NCI-H1417 treated with DMSO at 0.1 percent for 48 hours (cell line): ENCODE results near the gene ASIC3.

Source experiments
- DNase-seq: peaks from one replicate; lab custom pipeline; 2025; lab: John Stamatoyannopoulos, UW

The ASIC3 gene

DNA sequence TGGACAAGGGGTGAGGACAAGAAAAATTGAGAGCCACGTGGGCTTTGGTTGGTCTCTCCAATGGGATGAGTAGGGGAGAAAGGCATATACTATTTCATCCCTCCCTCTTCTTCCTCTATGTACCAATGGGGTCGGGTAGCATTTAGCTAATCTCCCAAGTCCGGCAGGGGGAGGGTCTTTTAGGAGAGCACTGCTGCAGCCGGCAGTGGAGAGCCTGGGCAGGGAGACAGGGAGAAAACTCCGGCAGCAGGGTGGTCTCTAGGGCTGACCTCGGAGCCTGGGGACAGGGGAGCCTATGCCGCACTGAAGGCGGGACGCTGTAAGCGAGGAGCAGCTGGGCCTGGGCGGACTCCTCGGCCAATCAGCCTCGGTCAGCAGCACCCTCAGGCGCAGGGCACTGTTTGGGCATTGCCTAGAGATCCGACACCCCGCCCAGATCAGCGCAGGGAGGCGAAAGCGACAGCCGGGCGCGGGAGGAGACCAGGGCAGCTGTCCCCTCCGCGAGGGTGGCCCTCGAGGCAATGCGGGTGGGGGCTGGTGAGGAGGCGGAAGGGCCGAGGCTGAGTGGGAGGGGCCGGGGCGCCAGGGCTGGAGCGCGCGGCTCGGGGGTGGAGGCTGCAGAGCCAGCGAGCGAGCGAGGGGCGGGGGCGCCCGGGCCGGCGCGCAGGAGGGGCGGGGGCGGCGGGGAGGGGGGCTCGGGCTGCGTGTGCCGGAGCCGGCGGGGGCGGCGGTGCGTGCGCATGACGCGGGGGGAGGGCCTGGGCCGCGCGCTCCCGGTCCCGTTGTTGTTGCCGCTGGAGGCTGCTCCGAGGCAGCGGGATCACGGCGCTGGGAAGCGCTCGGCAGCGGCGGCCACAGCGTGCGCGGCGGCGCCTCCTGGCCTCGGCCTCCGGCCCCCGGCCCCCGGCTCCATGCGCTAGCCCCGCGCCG is 37.6 kb downstream of the ASIC3 start, which contains the start of gene AGAP3:
Gene AGAP3 (plus strand): TSS at position 785 of the 930 bp plus-strand sequence. CDS start 267 bp downstream, outside the sequence.
- DNase-seq = peak; percentile 63

DNA sequence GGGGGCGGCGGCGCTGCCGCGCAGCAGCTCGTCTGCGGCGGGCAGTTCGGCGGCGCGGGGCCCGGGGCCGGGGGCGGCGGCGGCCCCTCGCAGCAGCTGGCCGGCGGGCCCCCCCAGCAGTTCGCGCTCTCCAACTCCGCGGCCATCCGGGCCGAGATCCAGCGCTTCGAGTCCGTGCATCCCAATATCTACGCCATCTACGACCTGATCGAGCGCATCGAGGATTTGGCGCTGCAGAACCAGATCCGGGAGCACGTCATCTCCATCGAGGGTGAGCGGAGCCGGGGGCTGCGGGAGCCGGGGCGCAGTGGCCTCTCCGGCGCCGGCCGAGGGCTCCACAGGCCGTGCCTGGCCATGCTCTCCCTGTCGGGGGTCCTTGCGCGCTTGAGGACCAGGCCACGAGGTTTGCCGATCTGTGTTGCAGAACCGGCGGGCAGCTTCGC is 38.5 kb downstream of the ASIC3 start:
- DNase-seq = no peak

DNA sequence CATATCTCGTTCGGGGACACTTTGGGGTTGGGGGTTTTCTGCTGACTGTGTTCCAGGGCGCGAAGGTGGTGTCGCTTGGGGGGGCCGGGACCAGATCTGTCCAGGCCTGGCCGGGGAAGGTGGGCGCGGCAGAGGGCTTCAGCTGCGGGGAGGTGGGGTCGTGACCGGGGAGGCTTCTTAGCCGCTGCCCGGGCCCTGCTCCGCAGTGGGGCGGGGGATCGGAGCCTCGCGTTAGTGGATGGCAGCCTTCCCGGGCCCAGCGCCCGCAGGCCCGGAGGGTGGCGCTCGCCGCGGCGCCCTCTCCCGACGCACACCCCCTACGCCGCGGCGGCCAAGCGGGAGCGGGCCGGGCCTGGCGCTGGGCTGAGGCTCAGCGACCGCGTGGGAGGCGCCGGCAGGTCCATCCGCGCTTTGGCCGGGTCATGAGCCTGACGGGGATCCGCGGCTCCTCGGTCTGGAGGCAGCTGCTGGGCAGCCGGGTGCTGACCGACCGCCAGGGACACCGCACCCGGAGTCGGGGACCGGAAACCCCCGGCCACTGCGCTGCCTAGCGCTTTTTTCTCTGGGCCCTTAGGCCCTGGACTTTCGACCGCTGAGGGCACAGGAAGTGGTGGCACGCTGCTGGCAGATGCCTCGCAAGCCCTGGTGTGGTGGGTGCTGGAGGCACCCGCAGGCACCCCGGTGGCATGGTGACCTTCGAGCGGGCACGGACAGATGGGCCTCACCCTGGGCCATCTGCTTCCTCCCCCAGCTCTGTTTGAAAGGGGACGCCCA is 39.1 kb downstream of the ASIC3 start:
- no peak for DNase-seq

DNA sequence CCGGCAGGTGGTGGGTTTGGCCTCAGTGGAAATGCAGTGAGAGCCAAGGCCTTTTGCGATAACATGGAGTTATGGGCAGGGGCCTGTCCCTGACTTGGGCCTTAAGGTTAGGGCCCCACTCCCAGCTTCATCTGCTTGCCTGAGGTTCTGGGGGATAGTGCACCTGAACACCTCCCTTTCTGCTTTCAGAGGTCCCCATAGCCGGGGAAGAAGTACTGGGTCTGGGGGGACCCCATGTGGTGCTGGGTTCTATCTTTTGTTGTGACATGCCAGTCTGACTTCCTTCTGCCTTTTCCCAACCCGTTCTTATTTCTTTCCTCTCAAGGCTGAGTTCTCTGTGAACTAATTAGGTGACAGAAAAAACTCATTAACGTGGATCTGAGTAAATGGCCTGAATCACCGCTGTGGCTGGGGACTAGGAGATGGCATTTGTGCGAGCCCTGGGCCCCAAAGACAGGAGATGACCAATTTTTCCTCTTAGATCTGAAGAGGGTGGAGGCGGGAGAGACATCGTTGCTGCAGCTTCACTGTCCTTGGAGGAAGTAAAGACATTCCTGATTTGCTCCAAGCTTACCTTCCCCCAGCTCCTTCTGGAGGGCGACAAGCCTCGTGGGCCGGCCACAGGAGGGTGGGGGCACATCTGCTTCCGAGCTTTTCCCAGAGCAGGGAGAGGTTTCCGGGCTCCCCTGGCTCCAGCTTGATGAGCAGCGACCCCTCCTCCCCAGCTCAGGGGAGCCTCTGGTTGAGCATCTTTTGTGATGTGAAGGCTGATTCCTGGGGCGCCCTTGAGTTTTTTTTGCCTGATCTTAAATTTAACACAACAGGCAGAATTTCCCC is 39.9 kb downstream of the ASIC3 start:
- no peak for DNase-seq

DNA sequence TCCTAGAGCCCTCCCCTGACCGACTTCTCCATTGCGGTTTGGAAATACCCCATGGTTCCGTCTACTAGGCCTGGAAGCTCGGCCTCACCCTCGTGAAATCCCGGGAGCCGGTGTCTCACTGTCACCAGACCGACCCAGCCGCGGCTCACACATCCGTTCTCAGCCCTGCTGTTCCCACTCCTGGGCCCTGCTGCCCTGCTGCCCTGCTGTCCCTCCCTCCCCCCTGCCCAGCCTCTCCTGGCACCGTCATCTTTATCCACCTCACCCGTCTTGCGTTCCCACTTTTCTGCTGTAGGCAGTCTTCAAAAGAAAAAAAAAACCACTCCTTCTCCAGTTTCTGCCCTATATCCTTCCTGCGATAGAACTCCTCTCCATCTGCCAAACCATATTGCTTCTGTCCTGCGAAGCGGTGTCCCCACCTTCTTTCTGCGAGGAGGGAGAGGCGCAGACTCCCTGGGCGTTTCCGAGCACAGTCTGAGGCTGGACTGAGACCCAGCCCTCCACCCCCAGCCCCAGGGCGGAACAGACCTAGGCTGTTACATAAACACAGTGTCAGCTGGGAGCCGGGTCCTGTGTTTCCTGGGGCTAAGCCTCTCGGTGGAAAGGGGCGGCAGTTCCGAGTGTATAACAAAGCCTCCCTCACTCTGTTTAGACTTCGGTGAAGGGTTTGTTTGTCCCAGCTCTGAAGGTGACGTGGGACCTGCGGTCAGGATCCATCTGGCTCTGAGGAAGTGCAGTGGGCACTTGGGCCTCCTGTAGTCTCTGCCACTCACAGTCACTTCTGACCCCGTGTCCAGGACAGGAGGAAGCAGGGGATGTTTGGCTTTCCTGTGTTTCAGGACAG is 40.7 kb downstream of the ASIC3 start:
- DNase-seq = no peak

DNA sequence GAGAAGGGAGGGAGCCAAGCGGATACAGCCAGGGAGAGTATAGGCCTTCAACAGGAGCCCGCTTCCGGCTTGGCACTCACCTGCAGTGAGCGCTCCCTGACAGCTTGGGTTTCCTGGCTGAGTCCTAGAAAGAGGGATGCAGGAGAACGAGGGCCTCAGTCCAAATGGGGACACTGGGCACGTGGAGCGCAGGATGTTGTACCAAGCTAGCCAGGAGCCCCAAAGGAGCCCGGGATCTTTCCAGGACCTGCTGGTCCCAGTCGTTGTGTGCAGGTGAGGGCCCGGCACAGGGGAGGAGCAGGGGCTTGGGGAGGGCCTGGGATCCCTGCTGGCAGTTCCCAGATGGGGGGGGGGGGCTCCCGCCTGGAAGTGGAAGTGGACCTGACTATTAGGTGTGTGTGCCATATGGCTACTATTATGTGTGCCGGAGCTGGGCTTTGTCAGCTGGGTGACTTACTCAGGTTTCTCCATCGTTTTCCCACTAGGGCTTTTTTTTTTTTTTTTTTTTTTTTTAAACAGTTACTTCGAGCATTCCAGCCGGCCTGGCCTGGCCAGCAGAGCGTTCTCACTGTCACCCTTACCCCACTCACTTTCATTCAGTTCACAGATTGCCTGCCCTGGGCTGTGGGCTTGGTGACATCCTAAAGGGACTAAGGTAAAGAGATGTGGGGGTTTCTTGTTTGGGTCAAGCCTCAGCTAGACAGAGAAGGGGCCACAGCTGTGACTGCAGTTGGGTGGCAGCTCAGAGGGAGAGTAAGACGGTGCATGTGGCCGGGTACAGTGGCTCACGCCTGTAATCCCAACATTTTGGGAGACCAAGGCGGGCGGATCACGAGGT is 41.8 kb downstream of the ASIC3 start:
- no peak for DNase-seq

DNA sequence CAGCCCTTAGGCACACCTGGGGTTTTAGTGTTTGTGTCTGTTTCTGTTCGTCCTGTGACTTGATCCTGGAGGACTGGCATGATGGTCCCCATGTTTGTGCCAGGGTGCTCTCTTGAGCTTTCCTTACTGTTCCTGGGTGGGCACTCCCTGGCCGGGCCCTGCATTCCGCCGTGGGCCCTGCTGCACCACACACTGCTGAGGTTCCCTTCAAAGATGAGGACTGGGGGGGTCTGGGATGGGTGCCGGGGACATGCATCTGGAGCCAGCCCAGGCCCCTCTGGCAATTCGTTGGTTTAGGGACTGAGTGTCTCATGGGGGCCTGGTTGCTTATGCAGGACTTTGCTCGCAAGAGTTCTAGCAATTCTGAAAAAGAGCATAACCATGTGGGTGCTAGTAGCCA is 42.7 kb downstream of the ASIC3 start:
- DNase-seq = no peak

DNA sequence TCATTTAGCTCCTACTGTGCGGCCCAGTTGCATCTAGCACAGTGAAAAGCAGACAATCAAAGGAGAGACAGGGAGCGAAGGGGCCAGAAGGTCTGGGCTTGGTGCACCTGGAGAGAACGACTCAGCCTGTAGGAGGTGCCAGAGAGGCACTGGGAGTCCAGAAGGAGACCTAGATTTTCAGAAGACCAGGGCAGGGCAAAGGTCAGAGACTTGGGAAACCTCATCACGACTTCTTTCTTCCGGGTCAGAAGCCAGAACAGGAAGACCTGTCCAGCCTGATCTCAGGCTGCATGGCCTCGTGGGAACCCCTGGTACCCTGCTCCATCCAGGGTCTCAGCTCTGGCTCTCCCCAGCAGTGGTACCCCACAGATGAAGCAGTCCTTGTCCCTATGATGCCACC is 43.1 kb downstream of the ASIC3 start:
- no peak for DNase-seq

DNA sequence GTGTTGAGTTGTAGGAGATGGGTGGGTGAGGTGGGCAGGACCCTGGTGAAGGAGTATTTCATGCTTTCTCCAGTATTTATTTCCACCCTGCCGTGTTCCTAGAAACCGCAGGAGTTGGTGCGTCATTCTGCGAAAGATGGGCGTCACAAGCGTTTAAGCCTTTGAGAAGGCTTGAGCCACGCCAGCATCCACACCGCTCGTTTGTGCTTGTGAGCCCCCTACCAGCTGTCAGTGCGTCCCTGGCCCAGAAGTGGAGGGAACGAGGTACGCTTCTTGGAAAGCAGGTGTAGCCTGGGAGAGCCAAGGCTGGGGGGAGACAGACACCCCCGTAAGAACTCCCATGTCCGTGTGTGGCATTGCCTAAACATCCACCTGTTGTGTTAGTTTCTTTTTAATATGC is 43.7 kb downstream of the ASIC3 start:
- DNase-seq = no peak

DNA sequence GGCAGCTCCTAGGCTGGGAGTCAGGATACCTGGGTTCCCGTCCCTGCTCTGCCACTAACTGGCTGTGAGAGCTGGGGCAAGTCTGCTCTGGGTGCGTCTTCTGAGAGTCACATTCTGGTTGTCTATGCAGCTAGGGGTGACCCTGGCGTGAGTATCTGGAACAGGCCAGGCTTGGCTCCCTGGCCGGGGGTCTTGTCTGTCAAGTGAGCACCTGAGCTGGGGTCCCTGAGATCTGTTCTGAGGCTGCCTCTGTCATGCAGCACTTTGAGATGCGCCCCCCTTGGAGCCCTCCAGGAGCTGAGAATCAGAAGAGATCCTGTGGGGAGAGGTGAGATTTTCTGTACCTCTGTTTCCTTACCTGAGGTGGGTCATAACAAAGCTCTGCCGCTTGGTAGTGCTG is 45.4 kb downstream of the ASIC3 start:
- DNase-seq = no peak

DNA sequence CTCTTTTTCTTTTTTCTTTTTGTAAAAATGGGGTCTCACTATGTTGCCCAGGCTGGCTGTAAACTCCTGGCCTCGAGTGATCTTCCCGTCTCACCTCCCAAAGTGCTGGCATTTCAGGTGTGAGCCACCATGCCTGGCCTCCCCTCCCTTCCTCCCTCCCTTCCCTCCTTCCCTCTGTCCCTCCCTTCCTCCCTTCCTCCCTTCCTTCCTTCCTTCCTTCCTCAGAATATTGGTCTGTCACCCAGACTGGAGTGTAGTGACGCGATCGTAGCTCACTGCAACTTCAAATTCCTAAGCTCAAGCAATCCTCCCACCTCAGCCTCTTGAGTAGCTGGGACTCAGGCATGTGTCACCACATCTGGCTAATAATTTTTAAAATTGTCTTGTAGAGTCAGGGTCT is 46.3 kb downstream of the ASIC3 start:
- DNase-seq = no peak

DNA sequence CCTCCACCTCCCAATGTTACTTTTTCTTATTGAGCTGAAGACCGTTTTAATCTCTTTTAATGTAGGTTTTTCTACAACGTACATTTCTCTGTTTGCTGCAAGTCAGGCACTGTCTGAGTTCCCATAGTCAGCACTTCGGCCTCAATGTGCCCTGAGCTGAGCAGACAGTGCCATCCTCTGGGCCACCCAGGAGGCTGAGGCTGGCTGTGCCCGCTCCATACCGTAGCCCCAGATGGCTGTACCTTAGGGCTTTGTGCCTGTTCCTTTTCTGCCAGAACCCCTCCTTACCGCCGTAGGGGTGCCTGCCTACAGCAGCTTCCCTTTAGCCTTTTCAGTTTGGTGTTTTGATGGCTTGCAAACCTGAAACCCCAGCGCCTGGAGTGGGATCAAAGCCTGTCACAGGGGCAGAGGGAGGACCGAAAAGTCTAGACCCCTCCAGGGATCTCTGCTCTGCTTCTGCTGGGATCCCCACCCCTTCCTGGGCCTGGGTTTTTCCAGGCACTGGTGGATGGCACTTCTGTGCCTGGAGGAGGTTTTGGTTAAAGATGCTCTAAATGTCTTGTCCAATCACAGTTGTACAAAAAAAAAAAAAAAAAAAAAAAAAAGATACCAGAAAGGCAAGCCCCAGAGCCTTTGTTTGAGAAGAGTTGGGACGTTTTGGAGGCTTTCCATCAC is 46.9 kb downstream of the ASIC3 start:
- DNase-seq = no peak

DNA sequence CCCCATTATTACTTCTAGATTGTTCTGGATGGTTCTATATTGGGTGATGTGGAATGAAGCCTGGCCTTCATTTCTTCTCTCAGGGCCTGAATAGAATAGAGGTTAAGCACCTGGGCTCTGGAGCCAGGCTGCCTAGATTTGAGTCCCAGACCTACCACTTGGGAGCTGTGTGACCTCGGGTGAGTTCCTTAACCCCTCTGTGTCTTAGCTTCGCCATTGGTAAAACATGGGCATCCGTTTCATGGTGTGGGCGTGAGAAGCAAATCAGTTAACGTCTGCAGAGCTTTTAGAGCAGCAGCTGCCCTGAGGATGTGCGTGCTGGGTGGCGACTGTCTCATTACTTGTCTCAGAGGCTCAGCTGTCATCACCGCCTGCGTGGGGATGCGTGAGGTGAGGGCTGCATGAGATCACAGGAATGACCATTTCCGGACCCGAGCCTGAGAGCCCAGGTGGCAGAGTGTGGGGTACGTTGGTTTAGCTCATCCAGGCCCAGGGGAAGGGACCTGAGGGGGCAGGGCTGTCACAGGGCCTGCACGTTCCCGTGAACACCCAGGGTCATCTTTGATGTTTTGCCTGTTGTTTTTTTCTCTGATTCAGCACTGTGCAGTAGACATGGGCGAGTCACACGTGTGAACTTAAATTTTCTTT is 47.6 kb downstream of the ASIC3 start:
- no peak for DNase-seq

DNA sequence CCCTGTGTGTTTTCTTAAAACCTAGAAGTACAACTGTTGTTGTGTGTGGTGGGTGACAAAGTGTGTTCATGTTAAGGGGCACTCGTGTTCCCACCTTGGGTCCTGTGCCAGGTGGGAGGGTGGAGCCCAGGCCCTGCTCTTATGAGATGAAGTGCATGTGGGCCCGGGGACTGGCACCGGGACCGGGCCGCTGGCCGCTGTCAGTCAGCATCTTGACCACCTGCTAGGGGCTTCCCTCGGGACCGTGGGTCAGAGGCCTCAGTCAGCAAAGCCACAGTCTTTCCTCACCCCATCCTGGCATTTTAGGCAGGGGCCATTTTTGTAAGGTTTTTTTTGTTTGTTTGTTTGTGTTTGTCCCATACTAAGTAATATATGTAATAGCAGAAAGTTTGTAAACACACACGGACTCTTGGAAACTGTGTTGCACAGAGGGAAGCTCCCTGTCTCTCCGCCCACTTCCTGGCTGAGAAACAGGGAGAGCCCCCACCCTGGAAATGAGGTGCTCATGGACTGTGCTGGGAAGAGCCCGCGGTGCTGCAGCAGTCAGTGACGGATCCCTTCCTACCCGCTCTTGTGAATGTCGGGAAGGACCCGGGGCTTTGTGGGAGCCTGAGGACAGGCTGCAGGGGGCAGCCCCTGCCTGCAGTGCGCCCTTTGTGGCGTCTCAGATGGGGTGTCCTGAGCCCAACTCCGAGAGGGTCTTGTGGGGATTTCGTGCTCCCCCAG is 51.3 kb downstream of the ASIC3 start:
- no peak for DNase-seq

DNA sequence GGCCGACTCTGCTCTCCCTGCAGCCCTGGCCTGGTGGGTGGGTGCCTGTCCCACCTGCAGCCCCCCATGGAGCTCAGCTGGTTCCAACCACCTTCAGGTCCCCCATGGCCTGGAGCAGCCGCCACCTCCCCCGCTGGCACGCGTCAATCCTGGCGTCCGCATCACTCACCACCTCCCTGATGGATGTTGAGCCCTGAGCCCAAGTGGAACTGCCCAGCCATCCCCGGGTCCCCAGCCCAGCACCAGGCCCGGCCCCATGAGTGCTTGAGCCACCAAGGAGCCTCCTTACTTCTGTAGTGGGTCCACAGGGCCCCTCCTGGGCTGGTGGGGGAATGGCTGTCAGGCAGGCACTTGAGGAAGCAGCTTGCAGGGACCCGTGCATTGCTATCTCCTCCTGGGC is 52.6 kb downstream of the ASIC3 start:
- DNase-seq = no peak

DNA sequence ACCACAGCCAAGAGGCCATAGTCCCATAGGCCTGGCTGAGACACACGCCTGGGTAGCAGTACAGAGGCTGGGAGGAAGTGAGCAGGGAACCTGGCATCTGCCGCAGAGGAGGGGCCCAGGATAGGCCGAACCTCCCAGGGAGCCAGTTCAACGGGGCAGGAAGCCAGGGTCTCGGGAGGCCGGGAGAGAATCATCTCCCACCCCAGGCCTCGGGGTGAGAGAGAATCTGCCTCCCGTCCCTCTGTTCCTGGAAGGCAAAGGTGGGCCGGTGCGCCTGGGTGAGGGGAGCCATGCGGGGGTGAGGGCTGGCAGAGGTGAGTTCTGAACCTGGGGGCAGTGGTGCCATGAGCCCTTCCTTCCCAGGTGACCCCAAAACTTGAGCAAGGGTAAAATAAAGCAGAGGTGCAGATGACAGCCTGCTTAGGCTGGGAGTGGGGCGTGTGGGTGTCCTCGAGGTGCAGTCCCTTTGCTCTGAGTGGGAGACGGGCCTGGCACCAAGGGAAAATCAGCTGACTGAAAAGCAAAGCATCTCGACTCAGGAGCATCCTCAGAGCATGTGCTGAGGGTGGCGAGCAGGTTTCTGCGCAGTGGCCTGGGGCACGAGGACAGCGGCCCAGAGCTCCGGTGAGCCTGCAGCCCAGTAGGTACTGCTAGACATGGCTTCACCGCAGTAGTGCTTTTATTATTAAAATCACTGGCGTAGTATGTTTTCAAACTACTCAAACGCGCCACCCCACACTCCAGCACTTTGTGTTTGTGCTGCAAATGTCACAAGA is 53.5 kb downstream of the ASIC3 start:
- no peak for DNase-seq
